GM12872 (cell line): ENCODE measurements around the gene SP140.

ENCODE experiments used
- TF ChIP-seq, protein P1 (sequence below): IDR thresholded peaks from 3 replicates; pipeline ENCODE4 v1.5.1; 2011; ENCODE audit warnings: low read depth, mild to moderate bottlenecking, low read length, moderate library complexity; ENCODE audit not compliant: insufficient read depth

The SP140 gene

DNA sequence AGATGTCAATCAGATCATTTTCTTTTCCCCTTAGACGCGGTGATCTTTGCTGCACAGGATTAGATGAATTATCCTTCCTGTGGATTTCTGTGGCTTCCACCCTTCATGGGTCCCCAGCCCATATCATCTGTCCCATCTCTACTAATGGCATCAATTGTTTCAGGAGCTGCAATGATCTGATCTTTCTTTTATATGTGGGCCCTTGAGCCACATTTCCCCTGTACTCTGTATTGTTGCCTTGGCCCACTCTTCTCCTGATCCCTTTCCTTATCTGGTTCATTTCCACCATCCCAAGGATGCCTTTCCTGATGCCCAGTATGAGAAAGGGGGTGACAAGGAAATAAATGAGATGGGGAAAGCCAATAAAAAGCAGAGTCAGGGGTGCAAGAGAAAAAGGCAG lies 24.7 kb downstream of the SP140 start:
- TF ChIP-seq, protein P1, sequence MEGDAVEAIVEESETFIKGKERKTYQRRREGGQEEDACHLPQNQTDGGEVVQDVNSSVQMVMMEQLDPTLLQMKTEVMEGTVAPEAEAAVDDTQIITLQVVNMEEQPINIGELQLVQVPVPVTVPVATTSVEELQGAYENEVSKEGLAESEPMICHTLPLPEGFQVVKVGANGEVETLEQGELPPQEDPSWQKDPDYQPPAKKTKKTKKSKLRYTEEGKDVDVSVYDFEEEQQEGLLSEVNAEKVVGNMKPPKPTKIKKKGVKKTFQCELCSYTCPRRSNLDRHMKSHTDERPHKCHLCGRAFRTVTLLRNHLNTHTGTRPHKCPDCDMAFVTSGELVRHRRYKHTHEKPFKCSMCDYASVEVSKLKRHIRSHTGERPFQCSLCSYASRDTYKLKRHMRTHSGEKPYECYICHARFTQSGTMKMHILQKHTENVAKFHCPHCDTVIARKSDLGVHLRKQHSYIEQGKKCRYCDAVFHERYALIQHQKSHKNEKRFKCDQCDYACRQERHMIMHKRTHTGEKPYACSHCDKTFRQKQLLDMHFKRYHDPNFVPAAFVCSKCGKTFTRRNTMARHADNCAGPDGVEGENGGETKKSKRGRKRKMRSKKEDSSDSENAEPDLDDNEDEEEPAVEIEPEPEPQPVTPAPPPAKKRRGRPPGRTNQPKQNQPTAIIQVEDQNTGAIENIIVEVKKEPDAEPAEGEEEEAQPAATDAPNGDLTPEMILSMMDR: no peak

DNA sequence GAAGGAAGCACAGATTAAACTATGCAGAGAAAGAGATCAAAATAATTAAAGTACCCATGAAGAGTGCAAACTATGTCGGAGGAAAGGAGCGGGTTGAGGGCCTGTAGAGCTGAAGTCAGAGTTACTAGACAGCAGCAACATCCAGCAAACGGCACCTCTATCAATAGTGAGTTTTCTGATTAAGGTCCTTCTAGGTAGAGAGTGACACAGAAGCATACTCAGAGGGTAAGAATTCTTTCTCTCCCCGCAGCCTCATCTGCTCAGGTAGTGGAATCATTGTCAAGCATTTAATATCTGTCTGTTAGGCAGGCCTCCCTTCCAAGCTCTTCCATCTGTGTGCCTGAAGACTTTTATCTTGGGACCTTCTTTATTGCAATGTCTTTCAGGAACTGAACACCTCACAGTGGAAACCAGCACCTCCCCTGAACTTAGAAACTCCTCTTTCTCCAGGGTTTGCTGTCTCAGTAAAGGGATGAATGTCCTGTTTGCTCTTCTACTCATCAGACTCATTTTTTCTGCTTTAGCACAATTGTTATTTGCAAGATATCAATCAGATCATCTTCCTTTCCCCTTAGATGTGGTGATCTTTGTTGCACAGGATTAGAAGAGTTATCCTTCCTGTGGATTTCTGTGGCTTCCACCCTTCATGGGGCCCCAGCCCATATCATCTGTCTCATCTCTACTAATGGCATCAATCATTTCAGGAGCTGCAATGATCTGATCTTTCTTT lies 28.8 kb downstream of the SP140 start:
- TF ChIP-seq, protein P1: no peak

DNA sequence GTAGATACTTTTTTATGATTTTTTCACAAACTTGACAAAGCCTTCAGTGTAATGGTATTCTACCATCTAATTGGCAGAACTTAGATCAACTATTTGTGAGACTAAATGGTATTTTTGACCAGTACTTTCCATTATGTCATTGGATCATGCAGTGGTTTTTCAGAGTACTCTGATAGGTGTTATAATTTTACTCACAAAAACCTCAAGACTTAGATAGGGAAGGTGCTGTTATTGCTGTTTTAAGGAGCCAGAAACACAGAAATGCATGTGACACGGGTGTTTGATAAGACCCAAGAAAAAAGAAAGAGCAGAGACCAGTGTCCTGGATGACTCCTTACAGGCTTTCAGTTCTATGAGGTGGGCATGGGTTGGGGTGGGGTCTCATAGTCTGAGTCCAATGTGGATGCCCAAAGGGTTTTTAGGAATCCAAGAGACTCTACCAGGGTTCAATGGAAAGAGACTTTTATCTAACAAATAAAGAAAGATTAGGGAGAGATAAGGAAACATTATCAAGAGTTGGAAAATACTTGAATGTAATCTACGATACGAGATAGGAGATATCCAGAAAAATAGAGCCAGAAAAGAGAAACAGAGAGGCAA lies 31.3 kb downstream of the SP140 start:
- TF ChIP-seq, protein P1: no peak

DNA sequence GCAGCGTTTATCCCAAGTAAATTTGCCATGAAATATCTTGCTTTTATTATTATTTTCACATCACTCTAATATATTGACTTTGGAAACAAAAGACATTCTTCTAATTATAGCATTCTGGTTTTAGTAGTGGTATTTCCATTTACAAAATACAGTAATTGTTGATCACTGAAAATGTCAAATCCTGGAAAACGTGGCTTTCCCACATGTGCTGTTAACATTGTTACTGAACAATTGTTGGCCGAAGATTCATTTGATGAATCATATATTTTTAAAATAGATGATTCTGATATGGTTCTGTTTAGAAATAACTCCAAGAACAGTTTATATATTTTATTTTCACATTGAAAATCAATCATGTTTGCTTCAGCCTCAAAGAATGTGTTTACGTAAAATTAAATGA lies 32.9 kb downstream of the SP140 start:
- TF ChIP-seq, protein P1: no peak

DNA sequence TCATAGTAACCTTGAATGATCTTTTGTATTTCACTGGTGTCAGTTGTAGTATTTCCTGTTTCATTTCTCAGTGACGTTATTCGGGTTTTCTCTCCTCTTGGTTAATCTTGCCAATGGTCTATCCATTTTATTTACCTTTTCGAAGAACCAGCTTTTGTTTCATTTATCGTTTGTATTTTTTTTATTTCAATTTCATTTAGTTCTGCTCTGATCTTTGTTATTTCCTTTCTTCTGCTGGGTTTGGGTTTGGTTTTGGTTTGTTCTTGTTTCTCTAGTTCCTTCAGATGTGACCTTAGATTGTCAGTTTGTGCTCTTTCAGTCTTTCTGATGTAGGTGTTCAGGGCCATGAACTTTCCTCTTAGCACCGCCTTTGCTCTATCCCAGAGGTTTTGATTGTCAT lies 36.7 kb downstream of the SP140 start:
- TF ChIP-seq, protein P1: no peak

DNA sequence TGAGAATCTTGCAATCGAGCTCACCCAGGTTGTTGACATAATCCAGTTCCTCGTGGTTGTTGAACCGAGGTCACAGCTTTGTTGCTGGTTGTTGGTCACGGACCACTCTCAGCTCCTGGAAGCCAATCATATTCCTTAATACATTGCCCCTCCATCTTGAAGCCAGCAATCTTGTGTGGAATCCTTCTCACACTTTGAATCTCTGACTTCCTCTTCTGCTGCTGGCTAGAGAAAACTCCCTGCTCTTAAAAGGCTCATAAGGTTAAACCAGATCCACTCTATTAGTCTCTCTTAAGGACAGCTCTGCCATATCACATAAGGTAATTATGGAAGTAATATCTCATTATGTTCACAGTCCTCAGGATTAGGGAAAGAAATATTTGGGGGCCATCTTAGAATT lies 41.1 kb downstream of the SP140 start:
- TF ChIP-seq, protein P1: no peak

DNA sequence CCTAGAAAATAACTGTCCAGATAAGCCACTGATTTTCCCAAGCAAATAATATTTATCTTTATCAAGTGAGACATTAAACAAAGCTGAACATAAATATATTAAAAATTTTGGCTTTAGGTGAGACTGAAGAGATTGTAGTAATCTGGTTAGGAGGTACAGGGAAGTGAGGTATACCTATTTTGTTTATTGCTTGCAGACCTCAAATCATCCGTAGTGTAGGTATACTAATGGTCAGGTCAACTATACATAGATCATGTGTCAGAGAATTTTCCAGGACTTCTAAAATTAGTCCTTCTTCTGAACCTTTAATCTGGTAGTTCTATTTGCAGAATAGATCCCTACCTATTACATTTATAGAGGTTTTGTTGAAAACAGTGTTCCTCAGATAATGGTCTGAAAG lies 41.5 kb downstream of the SP140 start:
- TF ChIP-seq, protein P1: no peak
